ENCODE results near the gene NMUR1. TPM values are rescaled to one million over a fixed set of nuclear protein-coding genes. Genes with fewer than 3 reads are reported as not detected.
"Not testable (repeated sequence)": the region's sequence is repeated elsewhere in the genome, so short reads cannot be mapped to it uniquely, and the experiment has no call there.

Gene NMUR1
- polyA plus RNA-seq, 1 of the 3 experiments (the other 2 are of a cell fraction), result not detected

GRCh38 chr2:231573096-231573495 is 42.9 kb upstream of the NMUR1 start:
- Histone ChIP-seq H3K27ac (ENCODE audit: low read depth in 2 of 2, low read length in 1 of 2) (no peak overlapping the region), H3K27me3 (ENCODE audit: insufficient read depth) (no peaks in the 10 kb centered on the region), H3F3A (replicated peaks; ENCODE audit: insufficient read depth) (peaks cover 3% of the 10 kb centered on the region), H3K9me3 (no peaks in the 10 kb centered on the region), H3K9me2 (no peaks in the 10 kb centered on the region), H3K36me3 (replicated peaks in 1 of 2; ENCODE audit: control insufficient read depth in 1 of 2, insufficient read depth in 2 of 2, low read length in 1 of 2) (no peaks in the 10 kb centered on the region), H3K79me2 (ENCODE audit: insufficient read depth) (no peaks in the 10 kb centered on the region), H3K4me3 (ENCODE audit: low read depth in 2 of 2, low read length in 1 of 2) (no peak overlapping the region), H4K20me1 (ENCODE audit: insufficient read depth) (no peaks in the 10 kb centered on the region), H3K4me2 (no peak overlapping the region), H3K9ac (no peak overlapping the region), H2AFZ (ENCODE audit: low read depth) (no peak overlapping the region), H3K4me1 (ENCODE audit: control insufficient read depth in 1 of 2, insufficient read depth in 2 of 2, low read depth in 1 of 2, low read length in 1 of 2) (no peaks in the 10 kb centered on the region)
- POLR2A ChIA-PET, result no interaction called here
- TF ChIP-seq JUND (IDR thresholded peaks at IDR 0.05) (no peak), FOSL2 (IDR thresholded peaks at IDR 0.05; ENCODE audit: borderline replicate concordance, low read depth) (no peak), TEAD4 (IDR thresholded peaks at IDR 0.05; ENCODE audit: borderline replicate concordance, insufficient read depth) (no peak), RCOR1 (IDR thresholded peaks at IDR 0.05; ENCODE audit: low read length) (no peak), RXRA (IDR thresholded peaks at IDR 0.05; ENCODE audit: borderline replicate concordance, low read depth) (no peak)
- WGBS (ENCODE audit: low lambda C conversion rate), result 50% methylated on average over 4 of the region's 4 CpGs
- CTCF ChIA-PET, result interaction anchor here (1.0 to 14.3 kb wide), 6 partner anchors 15 to 346 kb away, joined by 3 to 152 read pairs (median 3); no protein-coding TSS in a partner anchor
- no peak for DNase-seq

- Histone ChIP-seq H3K79me2 (ENCODE audit: insufficient read depth) (no peaks in the 10 kb centered on the region), H3K27ac (ENCODE audit: low read depth in 2 of 2, low read length in 1 of 2) (no peak overlapping the region), H3K4me1 (ENCODE audit: control insufficient read depth in 1 of 2, insufficient read depth in 2 of 2, low read depth in 1 of 2, low read length in 1 of 2) (no peaks in the 10 kb centered on the region), H3K27me3 (ENCODE audit: insufficient read depth) (no peaks in the 10 kb centered on the region), H3K4me3 (ENCODE audit: low read depth in 2 of 2, low read length in 1 of 2) (no peak overlapping the region), H3F3A (replicated peaks; ENCODE audit: insufficient read depth) (peaks cover 3% of the 10 kb centered on the region), H3K36me3 (replicated peaks in 1 of 2; ENCODE audit: control insufficient read depth in 1 of 2, insufficient read depth in 2 of 2, low read length in 1 of 2) (no peaks in the 10 kb centered on the region), H3K4me2 (no peak overlapping the region), H4K20me1 (ENCODE audit: insufficient read depth) (no peaks in the 10 kb centered on the region), H2AFZ (ENCODE audit: low read depth) (no peak overlapping the region), H3K9ac (no peak overlapping the region), H3K9me2 (no peaks in the 10 kb centered on the region), H3K9me3 (no peaks in the 10 kb centered on the region)
- CTCF ChIA-PET, result interaction anchor here (1.1 to 14.3 kb wide), 5 partner anchors 9 to 104 kb away, joined by 3 to 152 read pairs (median 3); no protein-coding TSS in a partner anchor
- DNase-seq, result no peak
- no peak for TF ChIP-seq CHD2 (IDR thresholded peaks at IDR 0.05; ENCODE audit: low read length, partially characterized antibody)
- TF ChIP-seq NRF1 (IDR thresholded peaks at IDR 0.05; ENCODE audit: low read depth, low read length), result no peak
- TF ChIP-seq JUND (IDR thresholded peaks at IDR 0.05), result no peak
- no peak for TF ChIP-seq EP300 (IDR thresholded peaks at IDR 0.05; ENCODE audit: borderline replicate concordance in 1 of 2, low read depth in 1 of 2, low read length in 1 of 2)
- TF ChIP-seq FOXM1 (IDR thresholded peaks at IDR 0.05; ENCODE audit: low read depth), result no peak
- TF ChIP-seq RAD21 (IDR thresholded peaks at IDR 0.05; ENCODE audit: low read length), result no peak
- no peak for TF ChIP-seq NFIC (IDR thresholded peaks at IDR 0.05; ENCODE audit: borderline replicate concordance)
- TF ChIP-seq RFX5 (IDR thresholded peaks at IDR 0.05; ENCODE audit: low read length), result no peak
- no peak for TF ChIP-seq SMC3 (IDR thresholded peaks at IDR 0.05; ENCODE audit: low read depth, low read length)
- TF ChIP-seq TEAD4 (IDR thresholded peaks at IDR 0.05; ENCODE audit: borderline replicate concordance, insufficient read depth), result no peak
- no peak for TF ChIP-seq REST (IDR thresholded peaks at IDR 0.05; ENCODE audit: low read depth, low read length)
- TF ChIP-seq RXRA (IDR thresholded peaks at IDR 0.05; ENCODE audit: borderline replicate concordance, low read depth), result no peak
- TF ChIP-seq TCF12 (IDR thresholded peaks at IDR 0.05), result no peak
- no peak for TF ChIP-seq MEF2A (IDR thresholded peaks at IDR 0.05; ENCODE audit: borderline replicate concordance, low read depth)
- TF ChIP-seq FOXJ3 (CRISPR knock-in tag; IDR thresholded peaks at IDR 0.05), result no peak
- TF ChIP-seq MXI1 (IDR thresholded peaks at IDR 0.05; ENCODE audit: low read depth, low read length), result no peak
- no peak for TF ChIP-seq ZBTB33 (IDR thresholded peaks at IDR 0.05; ENCODE audit: borderline replicate concordance, low read depth)
- no peak for TF ChIP-seq FOSL2 (IDR thresholded peaks at IDR 0.05; ENCODE audit: borderline replicate concordance, low read depth)
- POLR2A ChIA-PET, result no interaction called here
- 91% methylated on average over 4 of the region's 4 CpGs for WGBS (ENCODE audit: low lambda C conversion rate)
Observed at GRCh38 chr2:231571661-231572191, 41.5 kb upstream of the NMUR1 start.

GRCh38 chr2:231570915-231571314 is 40.7 kb upstream of the NMUR1 start:
- H3K9me2 ChIP-seq; DNase-seq; H3K4me2 ChIP-seq; H4K20me1 ChIP-seq (ENCODE audit: insufficient read depth); H3K36me3 ChIP-seq (replicated peaks in 1 of 2; ENCODE audit: control insufficient read depth in 1 of 2, insufficient read depth in 2 of 2, low read length in 1 of 2); H3K27me3 ChIP-seq (ENCODE audit: insufficient read depth); H3K4me3 ChIP-seq (ENCODE audit: low read depth in 2 of 2, low read length in 1 of 2); POLR2A ChIA-PET; H3K79me2 ChIP-seq (ENCODE audit: insufficient read depth); H3F3A ChIP-seq (replicated peaks; ENCODE audit: insufficient read depth); H3K9ac ChIP-seq; H3K27ac ChIP-seq (ENCODE audit: low read depth in 2 of 2, low read length in 1 of 2); H2AFZ ChIP-seq (ENCODE audit: low read depth); H3K4me1 ChIP-seq (ENCODE audit: control insufficient read depth in 1 of 2, insufficient read depth in 2 of 2, low read depth in 1 of 2, low read length in 1 of 2); H3K9me3 ChIP-seq: not testable (repeated sequence)
- CTCF ChIA-PET, result interaction anchor here (1.2 to 14.3 kb wide), 3 partner anchors 8 to 53 kb away, joined by 3 to 152 read pairs (median 4); no protein-coding TSS in a partner anchor
- WGBS (ENCODE audit: low lambda C conversion rate), result 57% methylated on average over 5 of the region's 5 CpGs

Data from SK-N-SH (cell line).